B cell (primary cell): ENCODE results near the gene CTPS2. TPM values are rescaled to one million over a fixed set of nuclear protein-coding genes. Genes with fewer than 3 reads are reported as not detected.

Experiments
- ATAC-seq: fragments of 200-7000 bp; cut with Tn5 transposase; one replicate; pipeline ENCODE4 v1.10.0; 2021; ENCODE audit warnings: low read depth, mild to moderate bottlenecking, moderate number of reproducible peaks, moderate library complexity
- CTCF ChIA-PET: fragments of 350-600 bp; sonication (Branson Sonifier 250); formaldehyde crosslinking; loops from one replicate; lab custom pipeline; 2021; ENCODE audit warnings: antibody characterized with exemption, inconsistent platforms; lab: Charles Lee
- POLR2A ChIA-PET: fragments of 350-600 bp; sonication (Branson Sonifier 250); formaldehyde crosslinking; loops from one replicate; lab custom pipeline; 2021; ENCODE audit warnings: antibody characterized with exemption; lab: Charles Lee
- DNase-seq: peaks from one replicate; pipeline ENCODE4 v3.0.0; 2013
- H2AFZ ChIP-seq: 2 replicates; pipeline ENCODE4 v1.6.1; 2012; ENCODE audit warnings: mild to moderate bottlenecking, low read depth, low read length; ENCODE audit not compliant: insufficient read depth, poor library complexity, severe bottlenecking
- H3K27ac ChIP-seq, 2 donors: 1 replicate in 1 of 2; 2 replicates in 1 of 2; pipeline ENCODE4 v1.5.1; 2012 to 2013; ENCODE audit warnings: low read length in 2 of 2, mild to moderate bottlenecking in 2 of 2, moderate library complexity in 1 of 2
- H3K27me3 ChIP-seq, 4 experiments: fragments of 200-600 bp in 1 of 4; sonication (generic) in 1 of 4; replicated peaks in 1 of 4; 1 replicate in 2 of 4; 2 replicates in 2 of 4; pipeline versions ENCODE4 v1.6.1 to v1.7.0; 2013 to 2016; ENCODE audit warnings: low read length in 3 of 4, mild to moderate bottlenecking in 2 of 4, mixed read lengths in 1 of 4, moderate library complexity in 1 of 4; ENCODE audit not compliant: insufficient read depth in 4 of 4, control insufficient read depth in 3 of 4; ENCODE audit errors: control extremely low read depth in 1 of 4
- H3K36me3 ChIP-seq, 2 experiments: replicated peaks in 1 of 2; 1 replicate in 1 of 2; 2 replicates in 1 of 2; pipeline versions ENCODE4 v1.6.1 to v1.7.1; 2013; ENCODE audit warnings: low read length in 1 of 2; ENCODE audit not compliant: insufficient read depth in 2 of 2, control insufficient read depth in 1 of 2; ENCODE audit errors: control extremely low read depth in 1 of 2, extremely low read depth in 1 of 2
- H3K4me1 ChIP-seq, 2 donors: fragments of 200-600 bp in 1 of 2; sonication (generic) in 1 of 2; 1 replicate in 1 of 2; 2 replicates in 1 of 2; pipeline versions ENCODE4 v1.5.1 to v1.6.1; 2013 to 2017; ENCODE audit warnings: low read length in 2 of 2; ENCODE audit not compliant: control insufficient read depth in 2 of 2, insufficient read depth in 2 of 2
- H3K4me2 ChIP-seq: replicated peaks from 2 replicates; pipeline ENCODE3; 2012; ENCODE audit warnings: mild to moderate bottlenecking, low read depth, low read length; ENCODE audit not compliant: poor library complexity, severe bottlenecking
- H3K4me3 ChIP-seq, 5 experiments: fragments of 200-600 bp in 1 of 5; sonication (generic) in 1 of 5; 1 replicate in 3 of 5; 2 replicates in 2 of 5; pipeline versions ENCODE4 v1.5.1 to v1.7.0; 2011 to 2016; ENCODE audit warnings: low read length in 4 of 5, mild to moderate bottlenecking in 4 of 5, low read depth in 2 of 5, control low read depth in 1 of 5, moderate library complexity in 1 of 5; ENCODE audit not compliant: insufficient read depth in 1 of 5; ENCODE audit errors: control extremely low read depth in 1 of 5, extremely low read depth in 1 of 5
- H3K79me2 ChIP-seq: fragments of 200-600 bp; sonication (generic); one replicate; pipeline ENCODE4 v1.6.0; 2016; ENCODE audit warnings: low read length; ENCODE audit not compliant: control insufficient read depth, insufficient read depth
- H3K9ac ChIP-seq: fragments of 200-600 bp; sonication (generic); 2 replicates; pipeline ENCODE4 v1.6.1; 2017; ENCODE audit warnings: mild to moderate bottlenecking, low read length, moderate library complexity
- H3K9me3 ChIP-seq, 3 donors: one replicate each; pipeline versions ENCODE4 v1.6.1 to v1.7.1; 2013; ENCODE audit warnings: low read length in 2 of 3; ENCODE audit not compliant: control insufficient read depth in 2 of 3, insufficient read depth in 1 of 3; ENCODE audit errors: control extremely low read depth in 1 of 3
- H4K20me1 ChIP-seq: 2 replicates; pipeline ENCODE4 v1.6.0; 2012; ENCODE audit warnings: mild to moderate bottlenecking, low read length; ENCODE audit not compliant: insufficient read depth, control insufficient read depth, poor library complexity, severe bottlenecking
- H3K27ac Mint-ChIP-seq: one replicate; pipeline ENCODE4 v1.8.0; 2021; ENCODE audit warnings: mixed read lengths
- H3K27me3 Mint-ChIP-seq: one replicate; pipeline ENCODE4 v1.8.0; 2021; ENCODE audit warnings: mixed read lengths
- H3K4me1 Mint-ChIP-seq: one replicate; pipeline ENCODE4 v1.8.0; 2021; ENCODE audit warnings: mixed read lengths
- H3K4me3 Mint-ChIP-seq: one replicate; pipeline ENCODE4 v1.8.0; 2021; ENCODE audit warnings: mixed read lengths
- H3K9me3 Mint-ChIP-seq: one replicate; pipeline ENCODE4 v1.8.0; 2022; ENCODE audit warnings: mixed read lengths; ENCODE audit not compliant: insufficient read depth
- EZH2 ChIP-seq: IDR thresholded peaks from 2 replicates; pipeline ENCODE4 v1.6.1; 2012; ENCODE audit warnings: borderline replicate concordance, low read depth, mild to moderate bottlenecking, moderate library complexity, low read length; ENCODE audit not compliant: insufficient read depth, poor library complexity, severe bottlenecking
- WGBS: methylation state at CpG from one replicate; pipeline ENCODE4 v1.1.5; 2013; ENCODE audit warnings: missing lambda C conversion rate; ENCODE audit not compliant: insufficient coverage; 5-methylcytosine and 5-hydroxymethylcytosine counted together
- intact Hi-C: fragments of 100-400 bp; cut with micrococcal nuclease; formaldehyde crosslinking; loops from one replicate; pipeline ENCODE4 v1.10.0; 2022
- polyA plus RNA-seq: library from polyadenylated mRNA; depleted of rRNA; stranded (reverse); fragments of >200 nt; gene quantifications from 2 replicates; pipeline ENCODE4 v1.2.3, GENCODE V29; 2012
- small RNA-seq: library from RNA; depleted of rRNA; stranded (forward); fragments of <200 nt; gene quantifications from one replicate; pipeline ENCODE3, GENCODE V24; 2012; ENCODE audit warnings: low replicate concordance, low read depth; ENCODE audit not compliant: insufficient read length
- total RNA-seq, 2 donors: library from RNA; stranded (reverse); fragments of 120-200 nt in 1 of 2; gene quantifications; 1 replicate in 1 of 2; 2 replicates in 1 of 2; pipeline versions ENCODE4 v1.2.3 to v1.2.4, GENCODE V29; 2013 to 2022
- TF ChIP-seq, protein P1 (sequence below): fragments of 200-600 bp; IDR thresholded peaks from one replicate; pipeline ENCODE4 v1.8.0; 2022; ENCODE audit warnings: antibody characterized with exemption, mild to moderate bottlenecking

CTPS2 gene
- total and polyA plus RNA-seq, 2 donors (not counting 1 experiment from before 2014, with no cell fraction given): 2.5 to 11.7 TPM

DNA sequence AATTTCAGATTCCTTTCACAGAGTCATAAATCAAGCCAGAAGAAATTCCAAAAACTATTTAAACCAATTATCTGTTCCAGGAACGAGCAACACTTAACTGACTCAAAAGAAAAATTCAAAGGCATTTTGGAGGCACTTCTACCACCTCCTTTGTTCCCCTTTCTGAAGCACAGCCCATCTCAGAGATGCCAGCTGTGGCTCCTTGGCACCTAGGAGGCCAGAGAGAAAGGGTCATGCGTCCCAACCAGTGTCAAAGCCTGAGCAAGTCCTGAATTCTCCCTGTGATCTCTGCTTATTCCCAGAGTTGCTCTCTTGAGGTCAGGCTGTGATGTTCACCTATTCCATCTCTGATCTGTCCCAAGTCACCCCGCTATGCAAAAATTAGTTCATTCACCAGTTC, 167.5 kb downstream of the CTPS2 start:
- ATAC-seq (no peak), DNase-seq (no peak)
- H3K4me2 ChIP-seq: no peak overlapping the region
- 75% methylated on average over 2 of the region's 3 CpGs for WGBS
- H3K4me3 ChIP-seq: no peak overlapping the region
- TF ChIP-seq, protein P1, sequence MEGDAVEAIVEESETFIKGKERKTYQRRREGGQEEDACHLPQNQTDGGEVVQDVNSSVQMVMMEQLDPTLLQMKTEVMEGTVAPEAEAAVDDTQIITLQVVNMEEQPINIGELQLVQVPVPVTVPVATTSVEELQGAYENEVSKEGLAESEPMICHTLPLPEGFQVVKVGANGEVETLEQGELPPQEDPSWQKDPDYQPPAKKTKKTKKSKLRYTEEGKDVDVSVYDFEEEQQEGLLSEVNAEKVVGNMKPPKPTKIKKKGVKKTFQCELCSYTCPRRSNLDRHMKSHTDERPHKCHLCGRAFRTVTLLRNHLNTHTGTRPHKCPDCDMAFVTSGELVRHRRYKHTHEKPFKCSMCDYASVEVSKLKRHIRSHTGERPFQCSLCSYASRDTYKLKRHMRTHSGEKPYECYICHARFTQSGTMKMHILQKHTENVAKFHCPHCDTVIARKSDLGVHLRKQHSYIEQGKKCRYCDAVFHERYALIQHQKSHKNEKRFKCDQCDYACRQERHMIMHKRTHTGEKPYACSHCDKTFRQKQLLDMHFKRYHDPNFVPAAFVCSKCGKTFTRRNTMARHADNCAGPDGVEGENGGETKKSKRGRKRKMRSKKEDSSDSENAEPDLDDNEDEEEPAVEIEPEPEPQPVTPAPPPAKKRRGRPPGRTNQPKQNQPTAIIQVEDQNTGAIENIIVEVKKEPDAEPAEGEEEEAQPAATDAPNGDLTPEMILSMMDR: no peak
- no peak for TF ChIP-seq EZH2
- Mint-ChIP-seq H3K27me3 (no peaks in the 10 kb centered on the region), H3K4me1 (no peaks in the 10 kb centered on the region), H3K9me3 (no peaks in the 10 kb centered on the region), H3K4me3 (no peak overlapping the region), H3K27ac (no peak overlapping the region)
- H3K9me3 ChIP-seq: no peaks in the 10 kb centered on the region
- POLR2A ChIA-PET: no interaction called here
- CTCF ChIA-PET: no interaction called here
- no peak overlapping the region for H3K9ac ChIP-seq
- intact Hi-C loops: no loop called here
- H3K27me3 ChIP-seq: no peaks in the 10 kb centered on the region
- H3K4me1 ChIP-seq: no peaks in the 10 kb centered on the region
- no peaks in the 10 kb centered on the region for H4K20me1 ChIP-seq
- H3K27ac ChIP-seq: no peak overlapping the region
- H2AFZ ChIP-seq: no peak overlapping the region
- no peaks in the 10 kb centered on the region for H3K36me3 ChIP-seq
- H3K79me2 ChIP-seq: no peaks in the 10 kb centered on the region

Small RNAs within 50 kb of the gene (small RNA-seq; reads per million reads assigned to genes)
- not detected for gene MIR548AM

Other genes starting within 250 kb of the CTPS2 start
- gene S100G, start 62.5 kb downstream of the CTPS2 start, total RNA-seq: not detected in 2 replicates
- gene S100G, start 62.5 kb downstream of the CTPS2 start, polyA plus RNA-seq: not detected in 2 replicates
- 18.0 and 18.3 TPM in 2 replicates for gene SYAP1, start 6.9 kb upstream of the CTPS2 start, total RNA-seq
- gene SYAP1, start 6.9 kb upstream of the CTPS2 start, polyA plus RNA-seq: 3.5 and 6.7 TPM in 2 replicates
- 12.5 and 13.5 TPM in 2 replicates for gene TXLNG, start 73.8 kb upstream of the CTPS2 start, total RNA-seq
- 13.1 and 19.5 TPM in 2 replicates for gene TXLNG, start 73.8 kb upstream of the CTPS2 start, polyA plus RNA-seq
- gene RBBP7, start 157.7 kb upstream of the CTPS2 start, total RNA-seq: 106 and 110 TPM in 2 replicates
- gene RBBP7, start 157.7 kb upstream of the CTPS2 start, polyA plus RNA-seq: 74.6 and 107 TPM in 2 replicates
- gene REPS2, start 234.0 kb upstream of the CTPS2 start, total RNA-seq: 4.9 and 9.4 TPM in 2 replicates
- 1.1 and 1.3 TPM in 2 replicates for gene REPS2, start 234.0 kb upstream of the CTPS2 start, polyA plus RNA-seq